K562 (cell line): ENCODE results near the gene SIMC1. TPM values are rescaled to one million over a fixed set of nuclear protein-coding genes. Genes with fewer than 3 reads are reported as not detected.
A peak's percentile ranks its signal among the peaks of the same experiment; 100 is the strongest.

Experiments
- BMI1 ChIP-seq: fragments of 150-350 bp; IDR thresholded peaks from 2 replicates; pipeline ENCODE4 v1.6.1; 2014; ENCODE audit warnings: low read length
- C11orf30 ChIP-seq: fragments of 450-650 bp; IDR thresholded peaks from 2 replicates; pipeline ENCODE4 v1.6.1; 2016; ENCODE audit warnings: low read depth, mild to moderate bottlenecking
- ETS2 ChIP-seq: IDR thresholded peaks from 2 replicates; pipeline ENCODE4 v1.6.1; 2016; ENCODE audit warnings: borderline replicate concordance, missing genetic modification characterization, mild to moderate bottlenecking, moderate library complexity, missing compliant biosample characterization; ENCODE audit not compliant: poor library complexity, severe bottlenecking
- FOXK1 ChIP-seq: sonication (generic); formaldehyde crosslinking; IDR thresholded peaks from 2 replicates; pipeline ENCODE4 v1.8.0; 2022; ENCODE audit warnings: missing genetic modification reagents, mild to moderate bottlenecking, borderline replicate concordance
- FOXM1 ChIP-seq, 2 experiments: fragments of 450-650 bp in 1 of 2; sonication (generic) in 1 of 2; formaldehyde crosslinking in 1 of 2; IDR thresholded peaks; 2 replicates each; pipeline versions ENCODE4 v1.6.1 to v1.9.0; 2017 to 2022; ENCODE audit warnings: low read depth in 2 of 2, mild to moderate bottlenecking in 2 of 2, missing genetic modification reagents in 1 of 2, moderate library complexity in 1 of 2
- FOXP1 ChIP-seq: sonication (generic); formaldehyde crosslinking; IDR thresholded peaks from 2 replicates; pipeline ENCODE4 v1.8.0; 2022; ENCODE audit warnings: mild to moderate bottlenecking, missing genetic modification reagents
- IFI16 ChIP-seq: fragments of 250-450 bp; sonication (Bioruptor Pico); IDR thresholded peaks from 2 replicates; pipeline ENCODE4 v2.1.2; 2022; ENCODE audit warnings: mild to moderate bottlenecking, inconsistent platforms
- MIER1 ChIP-seq: fragments of 450-650 bp; IDR thresholded peaks from 2 replicates; pipeline ENCODE4 v1.6.1; 2016; ENCODE audit warnings: antibody characterized with exemption, mild to moderate bottlenecking, low read depth
- PPARD ChIP-seq: fragments of 250-450 bp; sonication (Bioruptor Pico); IDR thresholded peaks from 2 replicates; pipeline ENCODE4 v1.8.0; 2022; ENCODE audit warnings: inconsistent platforms, mild to moderate bottlenecking, moderate library complexity
- SAFB2 ChIP-seq: fragments of 200-400 bp; formaldehyde crosslinking; IDR thresholded peaks from 2 replicates; pipeline ENCODE4 v1.6.1; 2018; ENCODE audit warnings: borderline replicate concordance, low read length, low read depth, moderate library complexity; ENCODE audit not compliant: severe bottlenecking
- TRIM28 ChIP-seq: fragments of 450-650 bp; IDR thresholded peaks from 2 replicates; pipeline ENCODE4 v1.6.1; 2017
- ZNF133 ChIP-seq: fragments of 250-450 bp; sonication (Bioruptor Pico); IDR thresholded peaks from 2 replicates; pipeline ENCODE4 v1.4.0; 2020; ENCODE audit warnings: mild to moderate bottlenecking
- polyA plus RNA-seq, 8 experiments: library from polyadenylated mRNA; depleted of rRNA in 4 of 8; stranded (reverse) in 5 of 8; unstranded in 3 of 8; fragments of >200 nt; fragmentation: Nextera tagmentation in 2 of 8; fragmentation: Illumina TruSeq in 1 of 8; extraction: Ambion mirVana in 2 of 8; extraction: Trizol in 1 of 8; gene quantifications; 2 replicates each; pipeline versions ENCODE4 v1.2.1 to v1.2.3, GENCODE V29; 2011 to 2014; ENCODE audit warnings: inconsistent platforms in 1 of 8, missing spikeins in 1 of 8
- total RNA-seq, 7 experiments: library from RNA; depleted of rRNA in 6 of 7; stranded (reverse); fragments of >200 nt in 6 of 7; fragmentation: Illumina TruSeq in 2 of 7; extraction: Trizol in 2 of 7; gene quantifications; 2 replicates each; pipeline versions ENCODE4 v1.2.1 to v1.2.3, GENCODE V29; 2011 to 2021; ENCODE audit warnings: low replicate concordance in 1 of 7
- TF ChIP-seq, protein P1 (sequence below), 2 experiments: fragments of 450-650 bp; IDR thresholded peaks; 2 replicates each; pipeline ENCODE4 v1.6.1; 2016; ENCODE audit warnings: mild to moderate bottlenecking in 2 of 2, borderline replicate concordance in 1 of 2, low read depth in 1 of 2, moderate library complexity in 1 of 2
- TF ChIP-seq, protein P2 (sequence below): fragments of 450-650 bp; IDR thresholded peaks from 2 replicates; pipeline ENCODE4 v1.6.1; 2016
- TF ChIP-seq, protein P3 (sequence below): fragments of 250-450 bp; sonication (Bioruptor Pico); IDR thresholded peaks from 2 replicates; pipeline ENCODE4 v1.8.0; 2022; ENCODE audit warnings: inconsistent platforms

SIMC1 gene
- total and polyA plus RNA-seq, 9 of the 15 experiments (the other 6 are each of a cell fraction or from before 2014, with no cell fraction given): 7.2 to 36.3 (median 14.7) TPM

DNA sequence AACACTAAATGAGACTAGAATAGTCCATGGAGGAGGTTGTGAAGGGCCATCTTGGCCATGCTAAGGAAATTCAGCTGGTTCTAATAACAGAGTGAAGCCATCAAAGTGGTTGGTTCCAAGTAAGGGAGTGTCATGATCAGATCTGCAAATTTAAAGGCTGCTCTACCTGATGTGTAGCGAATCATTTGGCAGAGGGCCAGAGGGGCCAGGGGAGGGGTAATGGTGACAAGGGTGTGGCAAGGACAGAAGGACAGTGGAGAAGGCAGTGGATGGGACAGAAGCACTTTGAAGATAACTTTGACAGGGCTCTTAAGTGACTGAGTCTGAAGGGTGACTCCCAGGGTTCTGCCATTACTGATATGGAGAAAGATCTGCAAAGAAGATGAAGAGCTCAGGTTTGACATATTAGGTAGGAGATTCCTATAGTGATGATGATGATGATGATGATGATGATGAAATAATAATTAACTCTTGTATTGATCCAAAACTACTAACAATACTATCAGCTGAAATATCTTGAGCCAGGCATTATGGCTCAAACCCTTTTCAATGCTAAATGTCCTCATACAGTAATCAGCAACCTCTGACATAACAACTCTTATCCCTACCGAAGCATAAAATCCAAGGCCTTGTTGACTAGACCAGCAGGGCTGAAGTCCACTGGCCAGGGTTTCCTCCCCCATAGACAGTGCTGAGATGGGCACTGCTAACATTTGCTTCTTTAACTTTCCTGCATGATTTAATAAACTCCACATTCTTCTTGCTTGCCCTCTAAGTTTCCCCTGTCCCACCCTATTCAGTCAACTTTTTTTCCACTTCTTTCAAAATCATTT lies 103.3 kb downstream of the SIMC1 start (continued):
- TF ChIP-seq, protein P1, sequence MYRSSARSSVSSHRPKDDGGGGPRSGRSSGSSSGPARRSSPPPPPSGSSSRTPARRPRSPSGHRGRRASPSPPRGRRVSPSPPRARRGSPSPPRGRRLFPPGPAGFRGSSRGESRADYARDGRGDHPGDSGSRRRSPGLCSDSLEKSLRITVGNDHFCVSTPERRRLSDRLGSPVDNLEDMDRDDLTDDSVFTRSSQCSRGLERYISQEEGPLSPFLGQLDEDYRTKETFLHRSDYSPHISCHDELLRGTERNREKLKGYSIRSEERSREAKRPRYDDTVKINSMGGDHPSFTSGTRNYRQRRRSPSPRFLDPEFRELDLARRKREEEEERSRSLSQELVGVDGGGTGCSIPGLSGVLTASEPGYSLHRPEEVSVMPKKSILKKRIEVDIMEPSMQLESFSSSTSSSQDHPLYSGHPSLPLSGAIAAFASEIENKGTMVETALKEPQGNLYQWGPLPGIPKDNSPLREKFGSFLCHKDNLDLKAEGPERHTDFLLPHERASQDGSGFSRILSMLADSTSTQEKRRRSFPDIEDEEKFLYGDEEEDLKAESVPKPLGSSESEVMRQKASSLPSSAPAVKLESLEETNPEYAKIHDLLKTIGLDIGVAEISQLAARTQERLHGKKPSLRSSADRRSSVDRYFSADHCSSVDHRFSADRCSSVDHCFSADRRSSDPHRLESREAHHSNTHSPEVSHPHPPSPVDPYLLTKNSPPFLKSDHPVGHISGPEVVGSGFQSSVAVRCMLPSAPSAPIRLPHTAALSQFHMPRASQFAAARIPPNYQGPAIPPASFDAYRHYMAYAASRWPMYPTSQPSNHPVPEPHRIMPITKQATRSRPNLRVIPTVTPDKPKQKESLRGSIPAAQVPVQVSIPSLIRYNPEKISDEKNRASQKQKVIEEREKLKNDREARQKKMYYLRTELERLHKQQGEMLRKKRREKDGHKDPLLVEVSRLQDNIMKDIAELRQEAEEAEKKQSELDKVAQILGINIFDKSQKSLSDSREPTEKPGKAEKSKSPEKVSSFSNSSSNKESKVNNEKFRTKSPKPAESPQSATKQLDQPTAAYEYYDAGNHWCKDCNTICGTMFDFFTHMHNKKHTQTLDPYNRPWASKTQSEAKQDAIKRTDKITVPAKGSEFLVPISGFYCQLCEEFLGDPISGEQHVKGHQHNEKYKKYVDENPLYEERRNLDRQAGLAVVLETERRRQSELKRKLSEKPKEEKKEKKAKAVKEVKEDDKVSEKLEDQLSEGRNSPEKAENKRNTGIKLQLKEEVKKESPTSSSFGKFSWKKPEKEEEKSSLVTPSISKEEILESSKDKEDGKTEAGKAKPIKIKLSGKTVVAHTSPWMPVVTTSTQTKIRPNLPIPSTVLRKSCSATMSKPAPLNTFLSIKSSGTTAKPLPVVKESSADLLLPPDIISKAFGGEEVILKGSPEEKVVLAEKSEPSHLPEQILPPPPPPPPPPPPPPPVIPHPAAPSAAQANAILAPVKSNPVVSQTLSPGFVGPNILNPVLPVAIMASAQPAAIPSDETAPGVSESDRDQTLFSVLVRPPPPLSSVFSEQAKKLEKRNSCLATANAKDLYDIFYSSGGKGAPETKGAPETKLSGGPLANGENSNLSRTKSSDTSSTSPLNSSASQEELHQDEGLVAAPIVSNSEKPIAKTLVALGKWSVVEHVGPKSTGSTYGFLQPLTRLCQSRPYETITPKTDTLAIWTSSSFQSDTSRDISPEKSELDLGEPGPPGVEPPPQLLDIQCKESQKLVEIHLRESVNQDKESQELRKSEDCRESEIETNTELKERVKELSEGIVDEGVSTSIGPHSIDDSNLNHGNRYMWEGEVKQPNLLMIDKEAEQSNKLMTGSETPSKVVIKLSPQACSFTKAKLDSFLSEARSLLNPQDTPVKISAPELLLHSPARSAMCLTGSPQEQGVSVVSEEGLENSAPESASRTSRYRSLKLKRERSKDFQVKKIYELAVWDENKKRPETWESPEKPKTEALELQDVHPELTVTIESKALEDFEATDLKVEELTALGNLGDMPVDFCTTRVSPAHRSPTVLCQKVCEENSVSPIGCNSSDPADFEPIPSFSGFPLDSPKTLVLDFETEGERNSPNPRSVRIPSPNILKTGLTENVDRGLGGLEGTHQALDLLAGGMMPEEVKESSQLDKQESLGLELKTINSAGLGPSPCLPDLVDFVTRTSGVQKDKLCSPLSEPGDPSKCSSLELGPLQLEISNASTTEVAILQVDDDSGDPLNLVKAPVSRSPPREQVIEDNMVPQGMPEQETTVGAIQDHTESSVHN (IDR thresholded peaks at IDR 0.05; ENCODE audit: borderline replicate concordance in 1 of 2, low read depth in 1 of 2): no peak
- TF ChIP-seq PPARD (CRISPR knock-in tag) (no peak), ETS2 (tag) (no peak), BMI1 (no peak), FOXM1 (IDR thresholded peaks at IDR 0.05; ENCODE audit: low read depth) (no peak), FOXM1 (CRISPR knock-in tag; IDR thresholded peaks at IDR 0.05; ENCODE audit: low read depth) (no peak), ZNF133 (CRISPR knock-in tag) (no peak), SAFB2 (no peak), MIER1 (no peak), FOXP1 (no peak), TRIM28 (no peak), C11orf30 (no peak), IFI16 (CRISPR knock-in tag) (no peak), FOXK1 (no peak)
- TF ChIP-seq, protein P2, sequence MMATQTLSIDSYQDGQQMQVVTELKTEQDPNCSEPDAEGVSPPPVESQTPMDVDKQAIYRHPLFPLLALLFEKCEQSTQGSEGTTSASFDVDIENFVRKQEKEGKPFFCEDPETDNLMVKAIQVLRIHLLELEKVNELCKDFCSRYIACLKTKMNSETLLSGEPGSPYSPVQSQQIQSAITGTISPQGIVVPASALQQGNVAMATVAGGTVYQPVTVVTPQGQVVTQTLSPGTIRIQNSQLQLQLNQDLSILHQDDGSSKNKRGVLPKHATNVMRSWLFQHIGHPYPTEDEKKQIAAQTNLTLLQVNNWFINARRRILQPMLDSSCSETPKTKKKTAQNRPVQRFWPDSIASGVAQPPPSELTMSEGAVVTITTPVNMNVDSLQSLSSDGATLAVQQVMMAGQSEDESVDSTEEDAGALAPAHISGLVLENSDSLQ: peak; percentile 50; the same call in 1 of the 2 replicates
- TF ChIP-seq, protein P3, sequence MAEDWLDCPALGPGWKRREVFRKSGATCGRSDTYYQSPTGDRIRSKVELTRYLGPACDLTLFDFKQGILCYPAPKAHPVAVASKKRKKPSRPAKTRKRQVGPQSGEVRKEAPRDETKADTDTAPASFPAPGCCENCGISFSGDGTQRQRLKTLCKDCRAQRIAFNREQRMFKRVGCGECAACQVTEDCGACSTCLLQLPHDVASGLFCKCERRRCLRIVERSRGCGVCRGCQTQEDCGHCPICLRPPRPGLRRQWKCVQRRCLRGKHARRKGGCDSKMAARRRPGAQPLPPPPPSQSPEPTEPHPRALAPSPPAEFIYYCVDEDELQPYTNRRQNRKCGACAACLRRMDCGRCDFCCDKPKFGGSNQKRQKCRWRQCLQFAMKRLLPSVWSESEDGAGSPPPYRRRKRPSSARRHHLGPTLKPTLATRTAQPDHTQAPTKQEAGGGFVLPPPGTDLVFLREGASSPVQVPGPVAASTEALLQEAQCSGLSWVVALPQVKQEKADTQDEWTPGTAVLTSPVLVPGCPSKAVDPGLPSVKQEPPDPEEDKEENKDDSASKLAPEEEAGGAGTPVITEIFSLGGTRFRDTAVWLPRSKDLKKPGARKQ (CRISPR knock-in tag): no peak
